ENCODE data around the gene NTHL1.

DNA sequence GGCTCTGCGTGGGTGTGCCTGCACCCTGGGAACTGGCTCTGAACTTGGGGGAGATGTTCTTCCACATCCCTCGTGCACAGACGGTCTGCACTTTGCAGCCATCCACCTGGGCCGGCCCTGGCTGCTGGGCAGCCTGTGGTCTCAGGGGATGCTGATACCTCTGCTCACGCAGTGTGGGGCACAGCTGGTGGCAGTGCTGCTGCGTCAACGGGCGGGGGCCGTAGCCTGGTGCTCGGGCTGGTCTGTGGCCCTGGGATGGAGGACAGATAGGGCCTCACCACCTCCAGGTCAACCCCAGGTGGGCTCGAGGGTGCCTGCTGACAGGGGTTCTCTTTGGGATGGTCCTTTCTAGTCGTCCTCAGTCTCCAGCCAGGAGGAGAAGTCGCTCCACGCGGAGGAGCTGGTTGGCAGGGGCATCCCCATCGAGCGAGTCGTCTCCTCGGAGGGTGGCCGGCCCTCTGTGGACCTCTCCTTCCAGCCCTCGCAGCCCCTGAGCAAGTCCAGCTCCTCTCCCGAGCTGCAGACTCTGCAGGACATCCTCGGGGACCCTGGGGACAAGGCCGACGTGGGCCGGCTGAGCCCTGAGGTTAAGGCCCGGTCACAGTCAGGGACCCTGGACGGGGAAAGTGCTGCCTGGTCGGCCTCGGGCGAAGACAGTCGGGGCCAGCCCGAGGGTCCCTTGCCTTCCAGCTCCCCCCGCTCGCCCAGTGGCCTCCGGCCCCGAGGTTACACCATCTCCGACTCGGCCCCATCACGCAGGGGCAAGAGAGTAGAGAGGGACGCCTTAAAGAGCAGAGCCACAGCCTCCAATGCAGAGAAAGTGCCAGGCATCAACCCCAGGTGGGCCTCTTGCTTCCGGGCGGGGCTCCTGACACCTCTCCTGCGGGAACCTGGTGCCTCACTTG lies 36.5 kb upstream of the NTHL1 start:
- TF ChIP-seq, protein P1, sequence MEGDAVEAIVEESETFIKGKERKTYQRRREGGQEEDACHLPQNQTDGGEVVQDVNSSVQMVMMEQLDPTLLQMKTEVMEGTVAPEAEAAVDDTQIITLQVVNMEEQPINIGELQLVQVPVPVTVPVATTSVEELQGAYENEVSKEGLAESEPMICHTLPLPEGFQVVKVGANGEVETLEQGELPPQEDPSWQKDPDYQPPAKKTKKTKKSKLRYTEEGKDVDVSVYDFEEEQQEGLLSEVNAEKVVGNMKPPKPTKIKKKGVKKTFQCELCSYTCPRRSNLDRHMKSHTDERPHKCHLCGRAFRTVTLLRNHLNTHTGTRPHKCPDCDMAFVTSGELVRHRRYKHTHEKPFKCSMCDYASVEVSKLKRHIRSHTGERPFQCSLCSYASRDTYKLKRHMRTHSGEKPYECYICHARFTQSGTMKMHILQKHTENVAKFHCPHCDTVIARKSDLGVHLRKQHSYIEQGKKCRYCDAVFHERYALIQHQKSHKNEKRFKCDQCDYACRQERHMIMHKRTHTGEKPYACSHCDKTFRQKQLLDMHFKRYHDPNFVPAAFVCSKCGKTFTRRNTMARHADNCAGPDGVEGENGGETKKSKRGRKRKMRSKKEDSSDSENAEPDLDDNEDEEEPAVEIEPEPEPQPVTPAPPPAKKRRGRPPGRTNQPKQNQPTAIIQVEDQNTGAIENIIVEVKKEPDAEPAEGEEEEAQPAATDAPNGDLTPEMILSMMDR (IDR thresholded peaks at IDR 0.05) = no peak
- no peak for TF ChIP-seq POLR2AphosphoS5 (IDR thresholded peaks at IDR 0.05)
- no peak for TF ChIP-seq POLR2A (IDR thresholded peaks at IDR 0.05)
